ENCODE data around the gene KDM6B. TPM values are rescaled to one million over a fixed set of nuclear protein-coding genes. Genes with fewer than 3 reads are reported as not detected.

The KDM6B gene
- total RNA-seq, 1 experiment from 2014 or later: 28.9 TPM

GRCh38 chr17:7824021-7824924, 9.7 kb upstream of the KDM6B start:
- Mint-ChIP-seq H3K9me3 (no peaks in the 10 kb centered on the region), H3K4me1 (peaks cover 8 to 18% of the 10 kb centered on the region in 2 experiments), H3K4me3 (no peak overlapping the region), H3K27ac (no peak overlapping the region), H3K27me3 (ENCODE audit: low read depth) (peaks cover 65% of the 10 kb centered on the region), H3K36me3 (ENCODE audit: insufficient read depth in 1 of 3, low read depth in 3 of 3) (no peaks in the 10 kb centered on the region)
- Histone ChIP-seq H2BK120ac (ENCODE audit: low read depth, low read length, poor library complexity, severe bottlenecking) (no peak overlapping the region), H3K4ac (ENCODE audit: low read depth, low read length) (no peak overlapping the region), H3K79me1 (ENCODE audit: insufficient read depth, low read depth, low read length, poor library complexity, severe bottlenecking) (no peaks in the 10 kb centered on the region), H4K91ac (ENCODE audit: insufficient read length, low read depth, low read length) (no peak overlapping the region), H4K5ac (ENCODE audit: insufficient read length, low read depth, low read length) (no peak overlapping the region), H3T11ph (ENCODE audit: low read length) (no peak overlapping the region), H3K23me2 (ENCODE audit: insufficient read length, low read depth, low read length, poor library complexity, severe bottlenecking) (no peaks in the 10 kb centered on the region), H3K9me3 (ENCODE audit: control insufficient read depth, low read depth, low read length) (no peaks in the 10 kb centered on the region), H2AK5ac (ENCODE audit: insufficient read length, low read length) (no peak overlapping the region), H3K56ac (ENCODE audit: insufficient read length, low read depth, low read length) (no peak overlapping the region), H3K79me2 (ENCODE audit: insufficient read depth, low read length) (no peaks in the 10 kb centered on the region), H2BK15ac (ENCODE audit: low read depth, low read length) (no peak overlapping the region), H3K4me1 (ENCODE audit: insufficient read depth, low read length) (no peaks in the 10 kb centered on the region), H4K8ac (replicated peaks; ENCODE audit: insufficient read length, low read depth, low read length) (no peak overlapping the region), H2BK5ac (ENCODE audit: insufficient read length, low read length) (no peak overlapping the region), H3K27ac (ENCODE audit: insufficient read length, low read depth, low read length) (no peak overlapping the region), H3K9ac (ENCODE audit: extremely low read depth, insufficient read length, low read length) (no peak overlapping the region), H3K23ac (ENCODE audit: insufficient read length, low read depth, low read length) (no peak overlapping the region), H2AFZ (ENCODE audit: low read length) (no peak overlapping the region), H2BK12ac (ENCODE audit: insufficient read length, low read depth, low read length) (no peak overlapping the region), H3K18ac (ENCODE audit: insufficient read length, low read depth, low read length) (no peak overlapping the region), H3K4me2 (ENCODE audit: insufficient read depth, insufficient read length, low read length) (no peak overlapping the region), H2BK20ac (ENCODE audit: low read depth, low read length, poor library complexity, severe bottlenecking) (no peak overlapping the region), H3K27me3 (ENCODE audit: insufficient read depth, low read length) (no peaks in the 10 kb centered on the region; the same call in 1 of the 2 replicates), H4K20me1 (ENCODE audit: control insufficient read depth, insufficient read depth, insufficient read length) (no peaks in the 10 kb centered on the region), H3K14ac (ENCODE audit: insufficient read depth, low read length) (no peak overlapping the region)
- TF ChIP-seq, protein P1, sequence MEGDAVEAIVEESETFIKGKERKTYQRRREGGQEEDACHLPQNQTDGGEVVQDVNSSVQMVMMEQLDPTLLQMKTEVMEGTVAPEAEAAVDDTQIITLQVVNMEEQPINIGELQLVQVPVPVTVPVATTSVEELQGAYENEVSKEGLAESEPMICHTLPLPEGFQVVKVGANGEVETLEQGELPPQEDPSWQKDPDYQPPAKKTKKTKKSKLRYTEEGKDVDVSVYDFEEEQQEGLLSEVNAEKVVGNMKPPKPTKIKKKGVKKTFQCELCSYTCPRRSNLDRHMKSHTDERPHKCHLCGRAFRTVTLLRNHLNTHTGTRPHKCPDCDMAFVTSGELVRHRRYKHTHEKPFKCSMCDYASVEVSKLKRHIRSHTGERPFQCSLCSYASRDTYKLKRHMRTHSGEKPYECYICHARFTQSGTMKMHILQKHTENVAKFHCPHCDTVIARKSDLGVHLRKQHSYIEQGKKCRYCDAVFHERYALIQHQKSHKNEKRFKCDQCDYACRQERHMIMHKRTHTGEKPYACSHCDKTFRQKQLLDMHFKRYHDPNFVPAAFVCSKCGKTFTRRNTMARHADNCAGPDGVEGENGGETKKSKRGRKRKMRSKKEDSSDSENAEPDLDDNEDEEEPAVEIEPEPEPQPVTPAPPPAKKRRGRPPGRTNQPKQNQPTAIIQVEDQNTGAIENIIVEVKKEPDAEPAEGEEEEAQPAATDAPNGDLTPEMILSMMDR (conservative IDR thresholded peaks at IDR 0.05): no peak
- no peak for DNase-seq
- WGBS (ENCODE audit: extremely low coverage, insufficient read length, low lambda C conversion rate): no CpG with 5 or more reads among the region's 9 CpGs

Measured in H9 (cell line).